KMS-11 (cell line): Measurements from ENCODE around the gene FOXN3.

Experiments used
- H2AFZ ChIP-seq: fragments of 200-600 bp; sonication (generic); 2 replicates; pipeline ENCODE4 v1.6.1; 2016; ENCODE audit warnings: antibody characterized with exemption, mixed run types, low read depth
- H3K27ac ChIP-seq: fragments of 200-600 bp; sonication (generic); 2 replicates; pipeline ENCODE4 v1.6.1; 2016; ENCODE audit warnings: mild to moderate bottlenecking, mixed run types
- H3K27me3 ChIP-seq: fragments of 200-600 bp; sonication (generic); 2 replicates; pipeline ENCODE4 v1.6.1; 2017; ENCODE audit warnings: mild to moderate bottlenecking, low read depth, mixed run types, moderate library complexity; ENCODE audit not compliant: insufficient read depth
- H3K36me3 ChIP-seq: fragments of 200-600 bp; sonication (generic); 2 replicates; pipeline ENCODE4 v1.6.1; 2017; ENCODE audit warnings: mild to moderate bottlenecking, mixed run types; ENCODE audit not compliant: insufficient read depth
- H3K4me1 ChIP-seq: fragments of 200-600 bp; sonication (generic); 2 replicates; pipeline ENCODE4 v1.6.1; 2016; ENCODE audit warnings: mild to moderate bottlenecking, low read depth, mixed run types; ENCODE audit not compliant: poor library complexity, severe bottlenecking
- H3K4me2 ChIP-seq: fragments of 200-600 bp; sonication (generic); 2 replicates; pipeline ENCODE4 v1.7.0; 2016; ENCODE audit warnings: mild to moderate bottlenecking, mixed run types
- H3K4me3 ChIP-seq: fragments of 200-600 bp; sonication (generic); IDR thresholded peaks from 2 replicates; pipeline ENCODE4 v1.6.1; 2017; ENCODE audit warnings: low read depth, low read length, mixed read lengths; ENCODE audit not compliant: insufficient read depth
- H3K79me2 ChIP-seq: fragments of 200-600 bp; sonication (generic); 2 replicates; pipeline ENCODE4 v1.6.1; 2016; ENCODE audit warnings: low read depth, mixed run types; ENCODE audit not compliant: insufficient read depth
- H3K9ac ChIP-seq: fragments of 200-600 bp; sonication (generic); 2 replicates; pipeline ENCODE4 v1.6.1; 2016; ENCODE audit warnings: mild to moderate bottlenecking, mixed run types
- H4K20me1 ChIP-seq: fragments of 200-600 bp; sonication (generic); 2 replicates; pipeline ENCODE4 v1.6.1; 2016; ENCODE audit warnings: mild to moderate bottlenecking, mixed run types; ENCODE audit not compliant: insufficient read depth
- TF ChIP-seq, protein P1 (sequence below): fragments of 200-600 bp; sonication (generic); conservative IDR thresholded peaks from 2 replicates; pipeline ENCODE4 v1.6.1; 2017; ENCODE audit warnings: low read depth, mild to moderate bottlenecking, antibody characterized with exemption, low read length, moderate library complexity, mixed read lengths

Gene FOXN3

DNA sequence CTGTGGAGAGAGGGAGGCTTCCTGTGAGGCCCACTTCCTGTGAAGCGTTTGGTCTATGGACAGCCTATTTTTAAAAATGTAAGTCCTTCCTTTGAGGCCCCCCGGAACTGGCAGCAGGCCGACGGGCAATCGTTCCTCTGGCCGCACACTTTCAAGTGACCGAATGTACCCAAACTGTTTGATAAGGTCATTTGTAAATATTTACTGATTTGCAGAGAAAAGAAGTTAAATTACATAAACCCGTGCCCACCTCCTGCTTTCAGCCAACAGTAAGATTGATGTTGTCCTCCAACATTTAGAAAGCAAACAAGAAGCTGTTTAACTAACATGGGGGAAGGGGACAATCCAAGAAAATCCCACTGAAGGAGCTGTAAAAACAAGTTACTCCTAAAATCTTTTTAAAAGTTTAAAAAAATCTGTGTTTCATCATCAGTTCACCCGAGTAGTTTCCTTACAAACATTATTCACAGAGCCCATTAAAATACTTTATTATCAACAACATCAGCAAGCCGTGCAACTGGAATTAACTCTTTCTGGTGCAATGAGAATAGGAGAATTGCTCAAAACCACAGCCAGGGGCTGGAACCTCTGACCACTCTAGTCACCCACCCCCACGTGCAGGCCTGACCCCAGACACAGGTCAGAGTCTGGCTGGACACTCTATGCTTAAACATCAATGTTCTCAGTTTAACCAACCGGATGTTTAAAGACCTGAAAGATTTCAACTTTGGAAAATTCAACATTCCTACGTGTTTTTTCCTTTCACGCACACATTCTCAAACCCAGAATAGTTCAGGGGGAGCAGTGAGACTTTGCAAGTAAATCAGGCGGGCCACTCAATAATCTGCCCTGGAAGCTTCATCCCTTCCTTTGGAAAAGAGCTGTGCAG is 65.3 kb downstream of the FOXN3 start:
- Histone ChIP-seq H2AFZ (no peak overlapping the region), H4K20me1 (no peaks in the 10 kb centered on the region), H3K4me3 (no peak overlapping the region), H3K9ac (no peak overlapping the region), H3K4me2 (no peak overlapping the region), H3K27ac (no peak overlapping the region), H3K4me1 (no peaks in the 10 kb centered on the region), H3K79me2 (no peaks in the 10 kb centered on the region), H3K36me3 (no peaks in the 10 kb centered on the region), H3K27me3 (no peaks in the 10 kb centered on the region)
- TF ChIP-seq, protein P1, sequence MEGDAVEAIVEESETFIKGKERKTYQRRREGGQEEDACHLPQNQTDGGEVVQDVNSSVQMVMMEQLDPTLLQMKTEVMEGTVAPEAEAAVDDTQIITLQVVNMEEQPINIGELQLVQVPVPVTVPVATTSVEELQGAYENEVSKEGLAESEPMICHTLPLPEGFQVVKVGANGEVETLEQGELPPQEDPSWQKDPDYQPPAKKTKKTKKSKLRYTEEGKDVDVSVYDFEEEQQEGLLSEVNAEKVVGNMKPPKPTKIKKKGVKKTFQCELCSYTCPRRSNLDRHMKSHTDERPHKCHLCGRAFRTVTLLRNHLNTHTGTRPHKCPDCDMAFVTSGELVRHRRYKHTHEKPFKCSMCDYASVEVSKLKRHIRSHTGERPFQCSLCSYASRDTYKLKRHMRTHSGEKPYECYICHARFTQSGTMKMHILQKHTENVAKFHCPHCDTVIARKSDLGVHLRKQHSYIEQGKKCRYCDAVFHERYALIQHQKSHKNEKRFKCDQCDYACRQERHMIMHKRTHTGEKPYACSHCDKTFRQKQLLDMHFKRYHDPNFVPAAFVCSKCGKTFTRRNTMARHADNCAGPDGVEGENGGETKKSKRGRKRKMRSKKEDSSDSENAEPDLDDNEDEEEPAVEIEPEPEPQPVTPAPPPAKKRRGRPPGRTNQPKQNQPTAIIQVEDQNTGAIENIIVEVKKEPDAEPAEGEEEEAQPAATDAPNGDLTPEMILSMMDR, result no peak

DNA sequence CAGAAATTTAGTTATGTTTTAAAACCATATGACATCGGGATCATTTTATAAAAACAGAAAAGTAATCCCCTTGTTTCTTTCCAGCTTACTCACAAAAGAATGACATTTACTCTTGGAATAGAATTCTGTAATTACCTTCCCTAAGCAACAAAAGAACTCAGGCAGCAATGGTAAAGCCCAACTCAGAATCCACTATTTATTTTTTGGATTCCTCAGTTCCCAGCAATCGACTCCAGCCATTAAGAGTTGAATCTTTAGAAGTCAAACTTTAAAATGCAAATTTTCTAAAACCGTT is 65.9 kb downstream of the FOXN3 start:
- no peak overlapping the region for H2AFZ ChIP-seq
- no peak overlapping the region for H3K4me2 ChIP-seq
- TF ChIP-seq, protein P1, result no peak
- no peaks in the 10 kb centered on the region for H3K79me2 ChIP-seq
- H3K27me3 ChIP-seq, result no peaks in the 10 kb centered on the region
- H3K27ac ChIP-seq, result no peak overlapping the region
- no peak overlapping the region for H3K9ac ChIP-seq
- H3K36me3 ChIP-seq, result no peaks in the 10 kb centered on the region
- no peaks in the 10 kb centered on the region for H4K20me1 ChIP-seq
- H3K4me1 ChIP-seq, result no peaks in the 10 kb centered on the region
- H3K4me3 ChIP-seq, result no peak overlapping the region

DNA sequence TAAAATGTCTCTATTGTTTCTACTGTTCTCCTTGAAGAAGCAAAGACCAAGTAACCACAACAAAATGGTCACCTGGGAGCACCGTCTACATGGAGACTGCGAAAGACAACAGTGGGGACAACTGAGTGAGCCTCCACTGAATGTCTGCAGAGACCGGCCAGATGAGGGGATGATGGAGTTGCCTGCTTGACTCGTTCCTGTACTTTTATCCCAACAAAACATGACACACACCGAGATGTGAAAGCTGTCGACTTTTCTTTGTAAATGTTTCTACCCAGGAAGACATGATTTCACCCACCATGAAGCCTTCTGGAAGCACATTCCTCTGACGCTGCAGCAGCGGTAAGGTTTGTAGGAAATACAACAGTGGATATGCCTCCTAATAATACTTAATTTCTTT is 66.9 kb downstream of the FOXN3 start:
- H3K36me3 ChIP-seq, result no peaks in the 10 kb centered on the region
- H3K79me2 ChIP-seq, result no peaks in the 10 kb centered on the region
- no peak overlapping the region for H3K4me3 ChIP-seq
- no peak overlapping the region for H3K4me2 ChIP-seq
- H3K9ac ChIP-seq, result no peak overlapping the region
- no peak overlapping the region for H3K27ac ChIP-seq
- H2AFZ ChIP-seq, result no peak overlapping the region
- H3K4me1 ChIP-seq, result no peaks in the 10 kb centered on the region
- H4K20me1 ChIP-seq, result no peaks in the 10 kb centered on the region
- no peaks in the 10 kb centered on the region for H3K27me3 ChIP-seq
- TF ChIP-seq, protein P1, result no peak

DNA sequence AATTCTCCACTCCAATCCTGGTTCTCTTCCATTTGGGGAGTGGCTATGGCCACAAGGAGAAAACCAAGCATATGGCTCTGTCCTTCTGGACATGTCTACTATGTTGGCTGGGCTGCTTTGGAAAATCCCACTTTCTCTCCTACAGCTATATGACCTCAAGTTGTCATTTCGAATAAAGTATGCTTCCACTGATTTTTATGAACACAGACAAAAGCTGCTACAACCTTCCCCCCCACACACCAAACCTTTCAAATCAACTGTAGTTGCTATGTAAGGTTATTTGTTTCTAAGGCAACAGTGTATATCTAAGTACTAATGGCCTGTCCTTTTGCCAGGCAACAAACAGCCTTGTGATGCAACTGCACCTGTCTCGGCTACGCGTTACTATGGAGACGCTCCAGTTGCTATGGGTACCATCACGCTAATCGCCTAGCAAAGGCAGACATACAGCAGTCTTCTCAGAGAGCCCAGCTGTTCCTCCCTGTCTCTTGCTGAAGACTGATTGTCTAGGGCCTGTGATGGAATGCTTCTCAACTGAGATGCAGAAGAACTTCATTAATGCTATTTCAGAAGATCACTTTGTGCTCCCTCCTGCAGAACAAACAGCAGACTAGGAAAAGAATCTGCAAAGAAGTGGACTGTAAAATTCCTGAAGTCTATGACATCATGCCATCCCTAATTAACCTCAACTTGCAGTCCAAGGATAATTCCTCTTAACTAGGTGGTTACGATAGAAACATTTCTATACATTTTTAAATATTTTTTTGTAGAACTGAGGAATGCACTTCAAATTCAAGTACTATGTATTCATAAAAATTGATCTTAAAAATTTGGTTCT is 67.6 kb downstream of the FOXN3 start:
- Histone ChIP-seq H3K27ac (no peak overlapping the region), H2AFZ (no peak overlapping the region), H3K9ac (no peak overlapping the region), H3K4me3 (no peak overlapping the region), H3K4me2 (no peak overlapping the region), H3K36me3 (no peaks in the 10 kb centered on the region), H3K27me3 (no peaks in the 10 kb centered on the region), H4K20me1 (no peaks in the 10 kb centered on the region), H3K79me2 (no peaks in the 10 kb centered on the region), H3K4me1 (no peaks in the 10 kb centered on the region)
- TF ChIP-seq, protein P1, result no peak
